Astrocyte (in vitro differentiated cells and primary cell): Measurements from ENCODE around the gene MAP7D1. TPM values are rescaled to one million over a fixed set of nuclear protein-coding genes. Genes with fewer than 3 reads are reported as not detected.
A peak's percentile ranks its signal among the peaks of the same experiment; 100 is the strongest.

Experiments used
- DNase-seq: peaks from one replicate; pipeline ENCODE4 v3.0.0-alpha.2; 2010; ENCODE audit warnings: low read depth
- FAIRE-seq: peaks from 2 replicates; lab custom pipeline; 2011; peaks lifted over from hg19 to GRCh38; lab: Jason Lieb, UNC
- H2AFZ ChIP-seq: 2 replicates; pipeline ENCODE4 v1.6.0; 2012; ENCODE audit warnings: low read depth, low read length, inconsistent platforms
- H3K27ac ChIP-seq: 2 replicates; pipeline ENCODE4 v1.5.1; 2011; ENCODE audit warnings: low read depth, low read length, inconsistent platforms
- H3K27me3 ChIP-seq: 2 replicates; pipeline ENCODE4 v1.6.0; 2011; ENCODE audit warnings: low read length, inconsistent platforms; ENCODE audit not compliant: insufficient read depth
- H3K36me3 ChIP-seq: 2 replicates; pipeline ENCODE4 v1.5.1; 2011; ENCODE audit warnings: low read length, inconsistent platforms; ENCODE audit not compliant: insufficient read depth
- H3K4me1 ChIP-seq: 2 replicates; pipeline ENCODE4 v1.5.1; 2011; ENCODE audit warnings: low read length, inconsistent platforms; ENCODE audit not compliant: insufficient read depth
- H3K4me2 ChIP-seq: 2 replicates; pipeline ENCODE4 v1.6.0; 2012; ENCODE audit warnings: low read length, inconsistent platforms
- H3K4me3 ChIP-seq: 2 replicates; pipeline ENCODE4 v1.5.1; 2011; ENCODE audit warnings: low read depth, mild to moderate bottlenecking, low read length, inconsistent platforms; ENCODE audit not compliant: insufficient read depth
- H3K79me2 ChIP-seq: 2 replicates; pipeline ENCODE4 v1.6.0; 2012; ENCODE audit warnings: mild to moderate bottlenecking, low read length, inconsistent platforms; ENCODE audit not compliant: insufficient read depth
- H3K9ac ChIP-seq: 2 replicates; pipeline ENCODE4 v1.6.0; 2012; ENCODE audit warnings: mild to moderate bottlenecking, low read length, inconsistent platforms
- H3K9me3 ChIP-seq: 2 replicates; pipeline ENCODE4 v1.5.1; 2012; ENCODE audit warnings: low read depth, mild to moderate bottlenecking, low read length, inconsistent platforms; ENCODE audit not compliant: insufficient read depth
- H4K20me1 ChIP-seq: 2 replicates; pipeline ENCODE4 v1.6.0; 2012; ENCODE audit warnings: low read length, inconsistent platforms; ENCODE audit not compliant: insufficient read depth
- H3K27ac Mint-ChIP-seq: one replicate; pipeline ENCODE4 v1.8.0; 2021; ENCODE audit warnings: mild to moderate bottlenecking, mixed read lengths; ENCODE audit not compliant: unreplicated experiment
- H3K27me3 Mint-ChIP-seq: one replicate; pipeline ENCODE4 v1.8.0; 2021; ENCODE audit warnings: low read depth, mixed read lengths; ENCODE audit not compliant: unreplicated experiment
- H3K36me3 Mint-ChIP-seq: one replicate; pipeline ENCODE4 v1.8.0; 2021; ENCODE audit warnings: low read depth, mixed read lengths; ENCODE audit not compliant: unreplicated experiment
- H3K4me1 Mint-ChIP-seq: one replicate; pipeline ENCODE4 v1.8.0; 2021; ENCODE audit warnings: low read depth, mixed read lengths; ENCODE audit not compliant: unreplicated experiment
- H3K4me3 Mint-ChIP-seq: one replicate; pipeline ENCODE4 v1.8.0; 2021; ENCODE audit warnings: mild to moderate bottlenecking, moderate library complexity, mixed read lengths; ENCODE audit not compliant: unreplicated experiment
- H3K9me3 Mint-ChIP-seq: one replicate; pipeline ENCODE4 v1.8.0; 2021; ENCODE audit warnings: mild to moderate bottlenecking, mixed read lengths; ENCODE audit not compliant: unreplicated experiment
- EZH2 ChIP-seq: IDR thresholded peaks from 2 replicates; pipeline ENCODE4 v1.6.1; 2012; ENCODE audit warnings: mild to moderate bottlenecking, low read length, inconsistent platforms; ENCODE audit not compliant: insufficient read depth
- total RNA-seq: library from RNA; stranded (reverse); gene quantifications from 2 replicates; pipeline ENCODE4 v1.2.1, GENCODE V29; 2021
- TF ChIP-seq, protein P1 (sequence below): IDR thresholded peaks from 2 replicates; pipeline ENCODE4 v1.5.1; 2011; ENCODE audit warnings: low read depth, mild to moderate bottlenecking, inconsistent platforms, low read length, moderate library complexity; ENCODE audit not compliant: insufficient read depth

Gene MAP7D1
- total RNA-seq, 1 donor from 2014 or later: 271 TPM

DNA sequence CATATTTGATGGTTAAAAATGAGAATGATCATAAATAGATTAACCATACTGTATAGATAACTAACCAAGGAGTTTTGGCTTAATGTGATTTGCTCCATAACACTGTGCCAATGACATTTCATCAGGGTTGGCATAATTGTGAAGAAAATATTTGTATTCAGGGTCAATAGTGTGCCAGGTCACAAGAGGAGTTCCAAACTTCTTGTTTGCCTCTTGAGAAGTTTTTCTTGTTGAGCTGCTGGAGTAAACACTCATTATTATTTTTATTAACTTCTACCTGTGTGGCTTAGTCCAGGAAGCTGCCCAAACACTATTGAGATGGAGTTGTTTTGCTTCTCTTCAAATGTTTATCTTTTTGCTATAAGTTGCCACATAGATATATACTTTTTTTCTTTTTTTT, 7.5 kb downstream of the MAP7D1 start:
- H3K27me3 Mint-ChIP-seq: no peaks in the 10 kb centered on the region
- H3K4me2 ChIP-seq: no peak overlapping the region
- H4K20me1 ChIP-seq: peaks cover 98% of the 10 kb centered on the region
- no peak overlapping the region for H2AFZ ChIP-seq
- peaks cover 60% of the 10 kb centered on the region for H3K4me1 Mint-ChIP-seq
- peaks cover 100% of the 10 kb centered on the region for H3K79me2 ChIP-seq
- H3K27ac Mint-ChIP-seq: no peak overlapping the region
- H3K36me3 ChIP-seq: peaks cover 25% of the 10 kb centered on the region
- no peak overlapping the region for H3K27ac ChIP-seq
- H3K9ac ChIP-seq: no peak overlapping the region
- no peak overlapping the region for H3K4me3 ChIP-seq
- no peaks in the 10 kb centered on the region for H3K9me3 Mint-ChIP-seq
- no peaks in the 10 kb centered on the region for H3K9me3 ChIP-seq
- FAIRE-seq (no peak), DNase-seq (no peak)
- TF ChIP-seq, protein P1, sequence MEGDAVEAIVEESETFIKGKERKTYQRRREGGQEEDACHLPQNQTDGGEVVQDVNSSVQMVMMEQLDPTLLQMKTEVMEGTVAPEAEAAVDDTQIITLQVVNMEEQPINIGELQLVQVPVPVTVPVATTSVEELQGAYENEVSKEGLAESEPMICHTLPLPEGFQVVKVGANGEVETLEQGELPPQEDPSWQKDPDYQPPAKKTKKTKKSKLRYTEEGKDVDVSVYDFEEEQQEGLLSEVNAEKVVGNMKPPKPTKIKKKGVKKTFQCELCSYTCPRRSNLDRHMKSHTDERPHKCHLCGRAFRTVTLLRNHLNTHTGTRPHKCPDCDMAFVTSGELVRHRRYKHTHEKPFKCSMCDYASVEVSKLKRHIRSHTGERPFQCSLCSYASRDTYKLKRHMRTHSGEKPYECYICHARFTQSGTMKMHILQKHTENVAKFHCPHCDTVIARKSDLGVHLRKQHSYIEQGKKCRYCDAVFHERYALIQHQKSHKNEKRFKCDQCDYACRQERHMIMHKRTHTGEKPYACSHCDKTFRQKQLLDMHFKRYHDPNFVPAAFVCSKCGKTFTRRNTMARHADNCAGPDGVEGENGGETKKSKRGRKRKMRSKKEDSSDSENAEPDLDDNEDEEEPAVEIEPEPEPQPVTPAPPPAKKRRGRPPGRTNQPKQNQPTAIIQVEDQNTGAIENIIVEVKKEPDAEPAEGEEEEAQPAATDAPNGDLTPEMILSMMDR: no peak
- TF ChIP-seq EZH2: no peak
- H3K4me1 ChIP-seq: peaks cover 49% of the 10 kb centered on the region
- peaks cover 13% of the 10 kb centered on the region for H3K36me3 Mint-ChIP-seq
- H3K27me3 ChIP-seq: no peaks in the 10 kb centered on the region
- H3K4me3 Mint-ChIP-seq: peak overlapping the region; percentile 69

DNA sequence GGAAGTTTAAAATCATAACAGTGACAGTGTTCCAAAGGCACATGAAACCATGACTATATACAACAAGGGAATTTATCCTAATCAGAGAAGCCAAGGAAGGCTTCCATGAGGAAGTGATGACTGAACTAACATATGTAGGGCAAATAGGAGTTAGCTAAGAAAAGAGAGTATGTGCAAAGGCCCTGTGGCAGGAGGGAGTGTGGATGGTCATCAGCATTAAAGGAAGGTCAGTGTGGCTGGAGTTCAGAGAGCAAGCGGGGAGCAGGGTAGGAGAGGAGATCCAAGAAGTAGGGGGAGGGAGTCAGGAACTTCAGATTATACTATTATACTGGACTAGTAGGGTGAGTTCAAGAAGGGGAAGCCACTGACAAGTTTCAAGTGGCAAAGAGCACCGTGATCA, 8.4 kb downstream of the MAP7D1 start:
- no peak overlapping the region for H3K4me3 ChIP-seq
- peaks cover 44% of the 10 kb centered on the region for H3K4me1 ChIP-seq
- no peaks in the 10 kb centered on the region for H3K27me3 Mint-ChIP-seq
- no peaks in the 10 kb centered on the region for H3K27me3 ChIP-seq
- FAIRE-seq: no peak
- peaks cover 16% of the 10 kb centered on the region for H3K36me3 Mint-ChIP-seq
- H4K20me1 ChIP-seq: peaks cover 98% of the 10 kb centered on the region
- no peak for DNase-seq
- no peak overlapping the region for H2AFZ ChIP-seq
- TF ChIP-seq, protein P1: no peak
- no peak for TF ChIP-seq EZH2
- peak overlapping the region; percentile 21 for H3K27ac Mint-ChIP-seq
- peak overlapping the region; percentile 12 for H3K27ac ChIP-seq
- H3K9me3 Mint-ChIP-seq: no peaks in the 10 kb centered on the region
- peaks cover 23% of the 10 kb centered on the region for H3K36me3 ChIP-seq
- H3K4me3 Mint-ChIP-seq: no peak overlapping the region
- H3K79me2 ChIP-seq: peaks cover 99% of the 10 kb centered on the region
- H3K9ac ChIP-seq: peak overlapping the region; percentile 17
- H3K9me3 ChIP-seq: no peaks in the 10 kb centered on the region
- peaks cover 56% of the 10 kb centered on the region for H3K4me1 Mint-ChIP-seq
- peak overlapping the region; percentile 1 for H3K4me2 ChIP-seq

DNA sequence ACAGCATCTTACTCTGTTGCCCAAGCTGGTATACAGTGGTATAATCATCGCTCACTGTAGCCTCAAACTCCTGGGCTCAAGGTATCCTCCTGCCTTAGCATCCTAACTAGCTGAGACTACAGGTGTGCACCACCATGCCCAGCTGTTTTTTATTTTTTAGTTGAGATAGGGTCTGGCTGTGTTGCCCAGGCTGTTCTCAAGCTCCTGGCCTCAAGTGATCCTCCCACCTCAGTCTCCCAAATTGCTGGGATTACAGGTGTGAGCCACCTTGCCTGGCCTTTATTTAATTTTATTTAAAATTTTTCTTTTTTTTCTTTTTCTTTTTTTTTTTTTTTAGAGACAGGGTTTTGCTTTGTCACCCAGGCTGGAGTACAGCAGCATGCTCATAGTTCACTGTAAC, 9.2 kb downstream of the MAP7D1 start:
- no peak overlapping the region for H3K4me3 Mint-ChIP-seq
- peaks cover 56% of the 10 kb centered on the region for H3K4me1 Mint-ChIP-seq
- H4K20me1 ChIP-seq: peaks cover 98% of the 10 kb centered on the region
- H3K27me3 ChIP-seq: no peaks in the 10 kb centered on the region
- no peak overlapping the region for H3K4me2 ChIP-seq
- H3K27me3 Mint-ChIP-seq: no peaks in the 10 kb centered on the region
- FAIRE-seq (no peak), DNase-seq (no peak)
- no peak overlapping the region for H2AFZ ChIP-seq
- TF ChIP-seq, protein P1: no peak
- TF ChIP-seq EZH2: no peak
- H3K9me3 ChIP-seq: no peaks in the 10 kb centered on the region
- H3K79me2 ChIP-seq: peaks cover 99% of the 10 kb centered on the region
- H3K4me3 ChIP-seq: no peak overlapping the region
- peaks cover 37% of the 10 kb centered on the region for H3K4me1 ChIP-seq
- H3K36me3 Mint-ChIP-seq: peaks cover 14% of the 10 kb centered on the region
- H3K27ac Mint-ChIP-seq: no peak overlapping the region
- H3K27ac ChIP-seq: peak overlapping the region; percentile 12
- peak overlapping the region; percentile 65 for H3K9ac ChIP-seq
- H3K36me3 ChIP-seq: peaks cover 23% of the 10 kb centered on the region
- H3K9me3 Mint-ChIP-seq: no peaks in the 10 kb centered on the region
